Measurements from ENCODE around the gene AGBL4. TPM values are rescaled to one million over a fixed set of nuclear protein-coding genes. Genes with fewer than 3 reads are reported as not detected.
A peak's percentile ranks its signal among the peaks of the same experiment; 100 is the strongest.

Gene AGBL4
- total RNA-seq, 1 donor from 2014 or later = 2.1 TPM

GRCh38 chr1:48543854-48544253, 1479.9 kb downstream of the AGBL4 start:
- Histone ChIP-seq H3K36me3 (no peaks in the 10 kb centered on the region), H3K4me1 (no peaks in the 10 kb centered on the region), H3K4me3 (no peak overlapping the region), H3K27ac (no peak overlapping the region), H3K9me3 (no peaks in the 10 kb centered on the region), H3K27me3 (ENCODE audit: low read depth) (no peaks in the 10 kb centered on the region)
- ATAC-seq (no peak), DNase-seq (no peak)
- intact Hi-C loops (cut with DNase I) = no loop called here
- TF ChIP-seq, protein P1, sequence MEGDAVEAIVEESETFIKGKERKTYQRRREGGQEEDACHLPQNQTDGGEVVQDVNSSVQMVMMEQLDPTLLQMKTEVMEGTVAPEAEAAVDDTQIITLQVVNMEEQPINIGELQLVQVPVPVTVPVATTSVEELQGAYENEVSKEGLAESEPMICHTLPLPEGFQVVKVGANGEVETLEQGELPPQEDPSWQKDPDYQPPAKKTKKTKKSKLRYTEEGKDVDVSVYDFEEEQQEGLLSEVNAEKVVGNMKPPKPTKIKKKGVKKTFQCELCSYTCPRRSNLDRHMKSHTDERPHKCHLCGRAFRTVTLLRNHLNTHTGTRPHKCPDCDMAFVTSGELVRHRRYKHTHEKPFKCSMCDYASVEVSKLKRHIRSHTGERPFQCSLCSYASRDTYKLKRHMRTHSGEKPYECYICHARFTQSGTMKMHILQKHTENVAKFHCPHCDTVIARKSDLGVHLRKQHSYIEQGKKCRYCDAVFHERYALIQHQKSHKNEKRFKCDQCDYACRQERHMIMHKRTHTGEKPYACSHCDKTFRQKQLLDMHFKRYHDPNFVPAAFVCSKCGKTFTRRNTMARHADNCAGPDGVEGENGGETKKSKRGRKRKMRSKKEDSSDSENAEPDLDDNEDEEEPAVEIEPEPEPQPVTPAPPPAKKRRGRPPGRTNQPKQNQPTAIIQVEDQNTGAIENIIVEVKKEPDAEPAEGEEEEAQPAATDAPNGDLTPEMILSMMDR (IDR thresholded peaks at IDR 0.05) = no peak

- ATAC-seq = no peak
- Histone ChIP-seq H3K36me3 (no peaks in the 10 kb centered on the region), H3K27ac (no peak overlapping the region), H3K9me3 (no peaks in the 10 kb centered on the region), H3K27me3 (ENCODE audit: low read depth) (no peaks in the 10 kb centered on the region), H3K4me1 (no peaks in the 10 kb centered on the region), H3K4me3 (no peak overlapping the region)
- TF ChIP-seq, protein P1 (IDR thresholded peaks at IDR 0.05) = no peak
- intact Hi-C loops (cut with DNase I) = no loop called here
- DNase-seq = no peak
These were observed 1483.2 kb downstream of the AGBL4 start for GRCh38 chr1:48540587-48540986.

DNA sequence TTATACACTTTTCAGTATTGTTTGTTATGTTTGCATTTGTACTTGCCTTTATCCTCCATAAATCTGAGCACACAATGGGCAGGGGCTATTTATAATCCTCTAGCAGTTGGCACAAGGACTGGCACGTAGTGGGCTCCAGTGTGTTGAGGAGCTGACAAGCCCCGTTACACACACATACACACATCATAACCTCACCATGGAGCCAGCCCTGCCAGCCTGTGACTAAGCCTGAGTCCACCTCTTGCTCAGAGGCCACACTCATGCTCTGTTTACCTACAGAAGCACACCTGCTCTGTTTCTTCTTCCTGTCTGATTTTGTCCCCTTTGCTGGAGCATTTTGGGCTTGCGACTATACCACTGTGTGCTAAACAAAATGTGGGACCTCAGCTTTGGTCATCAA, 1487.3 kb downstream of the AGBL4 start:
- Histone ChIP-seq H3K36me3 (no peaks in the 10 kb centered on the region), H3K4me3 (no peak overlapping the region), H3K27ac (no peak overlapping the region), H3K27me3 (ENCODE audit: low read depth) (peaks cover 10% of the 10 kb centered on the region), H3K4me1 (no peaks in the 10 kb centered on the region), H3K9me3 (no peaks in the 10 kb centered on the region)
- DNase-seq (no peak), ATAC-seq (no peak)
- TF ChIP-seq, protein P1 (IDR thresholded peaks at IDR 0.05) = no peak
- intact Hi-C loops (cut with DNase I) = no loop called here

DNA sequence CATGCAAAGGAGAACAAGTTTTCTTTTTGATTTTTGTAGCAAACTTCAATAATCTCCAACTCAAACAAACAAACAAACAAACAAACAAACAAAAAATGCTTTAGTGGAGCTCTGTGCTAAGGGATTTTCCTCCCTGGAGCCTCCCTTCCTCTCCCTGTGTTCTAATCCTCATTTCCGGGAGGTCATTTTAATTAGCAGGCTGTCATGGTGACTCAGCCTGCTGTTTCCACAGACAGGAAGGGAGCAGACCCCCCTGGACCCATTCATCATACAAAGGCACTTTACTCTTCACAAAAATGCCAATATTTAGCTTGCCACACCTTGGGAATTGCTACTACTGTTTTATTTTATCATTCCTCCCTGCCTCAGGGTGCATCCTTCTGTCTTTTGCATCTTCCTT, 1490.8 kb downstream of the AGBL4 start:
- ATAC-seq (no peak), DNase-seq (no peak)
- Histone ChIP-seq H3K27ac (no peak overlapping the region), H3K4me1 (no peaks in the 10 kb centered on the region), H3K4me3 (no peak overlapping the region), H3K27me3 (ENCODE audit: low read depth) (peaks cover 10% of the 10 kb centered on the region), H3K9me3 (no peaks in the 10 kb centered on the region), H3K36me3 (no peaks in the 10 kb centered on the region)
- intact Hi-C loops (cut with DNase I) = no loop called here
- TF ChIP-seq, protein P1 (IDR thresholded peaks at IDR 0.05) = no peak

DNA sequence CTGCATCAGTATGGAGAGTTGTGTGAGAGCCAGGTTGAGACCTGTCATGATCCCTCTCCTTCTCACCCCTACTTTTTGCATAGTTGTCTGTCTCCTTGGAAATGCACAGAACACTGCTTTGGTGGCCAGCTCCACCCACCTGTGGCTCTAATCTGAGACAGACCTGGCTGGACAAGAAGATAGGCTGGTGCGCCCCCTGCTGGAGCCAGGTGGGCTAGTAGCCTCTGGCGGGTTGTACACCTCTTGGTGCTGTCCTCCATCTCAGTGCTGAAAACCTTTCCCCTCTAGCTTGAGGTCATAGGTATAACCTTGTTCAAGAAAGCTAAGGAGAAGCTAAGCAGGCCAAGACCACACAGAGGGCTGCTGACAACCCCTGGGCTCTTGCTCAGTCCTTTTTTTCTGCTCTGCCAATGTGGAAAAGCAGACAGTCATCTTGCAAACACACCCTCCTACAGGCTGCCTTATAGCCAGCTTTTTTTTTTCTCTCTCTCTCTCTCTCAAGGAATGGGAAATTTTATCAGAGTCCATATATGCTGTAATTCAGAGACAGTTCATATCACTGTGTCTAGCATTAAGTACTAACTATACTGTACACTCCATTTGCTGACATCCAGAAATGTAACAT, 1492.9 kb downstream of the AGBL4 start:
- Histone ChIP-seq H3K36me3 (no peaks in the 10 kb centered on the region), H3K27me3 (ENCODE audit: low read depth) (peaks cover 10% of the 10 kb centered on the region), H3K9me3 (no peaks in the 10 kb centered on the region), H3K27ac (no peak overlapping the region), H3K4me1 (peaks cover 7% of the 10 kb centered on the region), H3K4me3 (no peak overlapping the region)
- ATAC-seq = peak; percentile 49 to 79
- intact Hi-C loops (cut with DNase I) = no loop called here
- TF ChIP-seq, protein P1 (IDR thresholded peaks at IDR 0.05) = peak; percentile 54
- DNase-seq = peak; percentile 65
